ENCODE measurements around the gene KRT8. TPM values are rescaled to one million over a fixed set of nuclear protein-coding genes. Genes with fewer than 3 reads are reported as not detected.

The KRT8 gene
- polyA plus RNA-seq, 1 experiment = 18.2 TPM

- no peak overlapping the region for H3K4me3 ChIP-seq (ENCODE audit: low read depth, low read length)
- no peak for DNase-seq (ENCODE audit: low read depth, low spot score)
- ChIA-PET POLR2A (no interaction called here), CTCF (interaction anchor here (0.7 to 1.4 kb wide), 19 partner anchors 8 to 725 kb away, joined by 3 to 42 read pairs (median 5); no protein-coding TSS in a partner anchor)
- H3K9me3 ChIP-seq (ENCODE audit: control insufficient read depth, insufficient read depth, low read length) = no peaks in the 10 kb centered on the region; the same call in 1 of the 2 replicates
- peak overlapping the region; percentile 75 for H3K27ac ChIP-seq (ENCODE audit: low read depth, low read length)
- no peaks in the 10 kb centered on the region for H3K27me3 ChIP-seq (ENCODE audit: control insufficient read depth, insufficient read depth, low read length)
- TF ChIP-seq CTCF (IDR thresholded peaks at IDR 0.05; ENCODE audit: low read depth, low read length) = no peak
Measured at GRCh38 chr12:52871291-52872039, 33.4 kb downstream of the KRT8 start.

- Histone ChIP-seq H3K27ac (ENCODE audit: low read depth, low read length) (peak overlapping the region; percentile 75), H3K27me3 (ENCODE audit: control insufficient read depth, insufficient read depth, low read length) (no peaks in the 10 kb centered on the region), H3K4me3 (ENCODE audit: low read depth, low read length) (no peak overlapping the region), H3K9me3 (ENCODE audit: control insufficient read depth, insufficient read depth, low read length) (no peaks in the 10 kb centered on the region; the same call in 1 of the 2 replicates)
- ChIA-PET CTCF (interaction anchor here (0.5 to 1.4 kb wide), 36 partner anchors 9 to 724 kb away, joined by 3 to 42 read pairs (median 4); no protein-coding TSS in a partner anchor), POLR2A (no interaction called here)
- TF ChIP-seq CTCF (IDR thresholded peaks at IDR 0.05; ENCODE audit: low read depth, low read length) = peak; percentile 72
- no peak for DNase-seq (ENCODE audit: low read depth, low spot score)
Measured at GRCh38 chr12:52870361-52871290, 34.2 kb downstream of the KRT8 start.

- no peak for DNase-seq (ENCODE audit: low read depth, low spot score)
- no peak overlapping the region for H3K27ac ChIP-seq (ENCODE audit: low read depth, low read length)
- TF ChIP-seq CTCF (IDR thresholded peaks at IDR 0.05; ENCODE audit: low read depth, low read length) = no peak
- no peaks in the 10 kb centered on the region for H3K27me3 ChIP-seq (ENCODE audit: control insufficient read depth, insufficient read depth, low read length)
- POLR2A ChIA-PET = interaction anchor here (0.6 to 0.7 kb wide), 2 partner anchors 229 to 374 kb away, joined by 3 to 7 read pairs; no protein-coding TSS in a partner anchor
- H3K9me3 ChIP-seq (ENCODE audit: control insufficient read depth, insufficient read depth, low read length) = no peaks in the 10 kb centered on the region; the same call in 1 of the 2 replicates
- CTCF ChIA-PET = interaction anchor here (0.5 to 3.2 kb wide), 8 partner anchors 12 to 844 kb away, joined by 3 to 27 read pairs (median 4); no protein-coding TSS in a partner anchor
- no peak overlapping the region for H3K4me3 ChIP-seq (ENCODE audit: low read depth, low read length)
Measured at GRCh38 chr12:52867642-52868041, 37.2 kb downstream of the KRT8 start.

- Histone ChIP-seq H3K9me3 (ENCODE audit: control insufficient read depth, insufficient read depth, low read length) (no peaks in the 10 kb centered on the region; the same call in 1 of the 2 replicates), H3K27ac (ENCODE audit: low read depth, low read length) (no peak overlapping the region), H3K27me3 (ENCODE audit: control insufficient read depth, insufficient read depth, low read length) (no peaks in the 10 kb centered on the region), H3K4me3 (ENCODE audit: low read depth, low read length) (no peak overlapping the region)
- no peak for TF ChIP-seq CTCF (IDR thresholded peaks at IDR 0.05; ENCODE audit: low read depth, low read length)
- CTCF ChIA-PET = interaction anchor here (0.6 to 3.2 kb wide), 12 partner anchors 12 to 712 kb away, joined by 3 to 27 read pairs (median 4); no protein-coding TSS in a partner anchor
- POLR2A ChIA-PET = no interaction called here
- DNase-seq (ENCODE audit: low read depth, low spot score) = no peak
Measured at GRCh38 chr12:52867152-52867551, 37.7 kb downstream of the KRT8 start.

All from AG04450 (cell line).